ENCODE measurements around the gene EMILIN2. TPM values are rescaled to one million over a fixed set of nuclear protein-coding genes. Genes with fewer than 3 reads are reported as not detected.

The EMILIN2 gene
- total and polyA plus RNA-seq, 2 of the 8 experiments (the other 6 are each of a cell fraction or from before 2014, with no cell fraction given) = 6.0 to 7.5 TPM

DNA sequence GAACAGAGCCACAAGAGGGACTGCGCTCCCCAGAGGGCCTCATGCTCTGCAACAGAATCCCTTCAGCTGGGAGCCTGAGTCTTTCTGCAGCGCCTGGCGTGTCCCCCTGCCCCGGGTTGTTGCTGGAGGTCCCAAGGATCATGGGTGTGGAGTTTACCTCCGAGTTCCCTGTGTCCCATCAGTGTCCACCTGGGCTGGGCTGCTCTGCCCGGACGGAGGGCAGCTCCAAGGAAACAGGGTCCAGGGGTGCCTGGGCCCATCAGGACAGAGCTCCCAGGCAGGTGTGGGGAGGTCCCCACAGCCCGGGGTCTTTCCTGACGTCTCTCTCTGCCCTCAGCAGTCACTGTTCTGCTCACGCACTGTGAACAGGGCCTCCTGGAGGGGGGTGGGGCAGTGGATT lies 63.5 kb downstream of the EMILIN2 start (continued):
- TF ChIP-seq EP300 (IDR thresholded peaks at IDR 0.05; ENCODE audit: borderline replicate concordance in 1 of 2, low read depth in 2 of 2, low read length in 2 of 2) = no peak
- no peak for TF ChIP-seq BCL11A (IDR thresholded peaks at IDR 0.05; ENCODE audit: low read depth in 2 of 2, low read length in 2 of 2)
- no peak for TF ChIP-seq FOSL1 (IDR thresholded peaks at IDR 0.05; ENCODE audit: insufficient read depth, low read depth, low read length)
- no peak for TF ChIP-seq CREB1 (IDR thresholded peaks at IDR 0.05)
- no peak for TF ChIP-seq RAD21 (IDR thresholded peaks at IDR 0.05 in 1 of 2, conservative IDR thresholded peaks at IDR 0.05 in 1 of 2; ENCODE audit: low read depth in 2 of 2, low read length in 2 of 2)
- TF ChIP-seq ATF2 (IDR thresholded peaks at IDR 0.05; ENCODE audit: low read length) = no peak
